ENCODE measurements around the gene CDK5. TPM values are rescaled to one million over a fixed set of nuclear protein-coding genes. Genes with fewer than 3 reads are reported as not detected.
A peak's percentile ranks its signal among the peaks of the same experiment; 100 is the strongest.

CDK5 gene
- total and polyA plus RNA-seq, 9 of the 15 experiments (the other 6 are each of a cell fraction or from before 2014, with no cell fraction given): 3.2 to 38.0 (median 27.5) TPM

DNA sequence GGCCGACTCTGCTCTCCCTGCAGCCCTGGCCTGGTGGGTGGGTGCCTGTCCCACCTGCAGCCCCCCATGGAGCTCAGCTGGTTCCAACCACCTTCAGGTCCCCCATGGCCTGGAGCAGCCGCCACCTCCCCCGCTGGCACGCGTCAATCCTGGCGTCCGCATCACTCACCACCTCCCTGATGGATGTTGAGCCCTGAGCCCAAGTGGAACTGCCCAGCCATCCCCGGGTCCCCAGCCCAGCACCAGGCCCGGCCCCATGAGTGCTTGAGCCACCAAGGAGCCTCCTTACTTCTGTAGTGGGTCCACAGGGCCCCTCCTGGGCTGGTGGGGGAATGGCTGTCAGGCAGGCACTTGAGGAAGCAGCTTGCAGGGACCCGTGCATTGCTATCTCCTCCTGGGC is 43.2 kb upstream of the CDK5 start:
- TF ChIP-seq, protein P1, sequence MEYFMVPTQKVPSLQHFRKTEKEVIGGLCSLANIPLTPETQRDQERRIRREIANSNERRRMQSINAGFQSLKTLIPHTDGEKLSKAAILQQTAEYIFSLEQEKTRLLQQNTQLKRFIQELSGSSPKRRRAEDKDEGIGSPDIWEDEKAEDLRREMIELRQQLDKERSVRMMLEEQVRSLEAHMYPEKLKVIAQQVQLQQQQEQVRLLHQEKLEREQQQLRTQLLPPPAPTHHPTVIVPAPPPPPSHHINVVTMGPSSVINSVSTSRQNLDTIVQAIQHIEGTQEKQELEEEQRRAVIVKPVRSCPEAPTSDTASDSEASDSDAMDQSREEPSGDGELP (CRISPR knock-in tag; IDR thresholded peaks at IDR 0.05; ENCODE audit: borderline replicate concordance): no peak
- TF ChIP-seq CBFA2T3 (IDR thresholded peaks at IDR 0.05) (no peak), ZNF165 (CRISPR knock-in tag; IDR thresholded peaks at IDR 0.05; ENCODE audit: borderline replicate concordance) (no peak), DMBX1 (CRISPR knock-in tag; IDR thresholded peaks at IDR 0.05; ENCODE audit: borderline replicate concordance) (no peak), ZNF707 (CRISPR knock-in tag; conservative IDR thresholded peaks at IDR 0.05) (no peak), ZNF77 (CRISPR knock-in tag; IDR thresholded peaks at IDR 0.05) (no peak), TSC22D4 (tag; IDR thresholded peaks at IDR 0.05) (no peak), STAT5B (CRISPR knock-in tag; IDR thresholded peaks at IDR 0.05) (no peak), RBM17 (IDR thresholded peaks at IDR 0.05; ENCODE audit: borderline replicate concordance, low read depth, low read length) (no peak)
- TF ChIP-seq, protein P2, sequence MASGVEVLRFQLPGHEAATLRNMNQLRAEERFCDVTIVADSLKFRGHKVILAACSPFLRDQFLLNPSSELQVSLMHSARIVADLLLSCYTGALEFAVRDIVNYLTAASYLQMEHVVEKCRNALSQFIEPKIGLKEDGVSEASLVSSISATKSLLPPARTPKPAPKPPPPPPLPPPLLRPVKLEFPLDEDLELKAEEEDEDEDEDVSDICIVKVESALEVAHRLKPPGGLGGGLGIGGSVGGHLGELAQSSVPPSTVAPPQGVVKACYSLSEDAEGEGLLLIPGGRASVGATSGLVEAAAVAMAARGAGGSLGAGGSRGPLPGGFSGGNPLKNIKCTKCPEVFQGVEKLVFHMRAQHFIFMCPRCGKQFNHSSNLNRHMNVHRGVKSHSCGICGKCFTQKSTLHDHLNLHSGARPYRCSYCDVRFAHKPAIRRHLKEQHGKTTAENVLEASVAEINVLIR (CRISPR knock-in tag; IDR thresholded peaks at IDR 0.05): no peak
- Histone ChIP-seq H3K9ac (ENCODE audit: insufficient read depth in 1 of 2, low read depth in 2 of 2, low read length in 2 of 2) (peak overlapping the region in 1 of 2 experiments; percentile 73; a peak in 2 of 4 replicates), H3K9me1 (ENCODE audit: control insufficient read depth, insufficient read depth, low read length) (peaks cover 5% of the 10 kb centered on the region), H4K20me1 (replicated peaks; ENCODE audit: control insufficient read depth, insufficient read depth, low read length) (peaks cover 50% of the 10 kb centered on the region), H3K4me3 (no peak overlapping the region), H3K4me2 (ENCODE audit: insufficient read depth, low read length) (no peak overlapping the region), H2AFZ (ENCODE audit: low read depth, low read length) (no peak overlapping the region), H3K36me3 (ENCODE audit: control insufficient read depth, insufficient read depth, low read length) (peaks cover 76% of the 10 kb centered on the region), H3K79me2 (ENCODE audit: control insufficient read depth, insufficient read depth, low read length) (peaks cover 92% of the 10 kb centered on the region), H3K27ac (ENCODE audit: extremely low read depth, low read depth, low read length) (no peak overlapping the region), H3K4me1 (replicated peaks in 1 of 2; ENCODE audit: control insufficient read depth in 2 of 2, insufficient read depth in 2 of 2, low read length in 2 of 2) (peaks cover 0 to 34% of the 10 kb centered on the region in 2 experiments; a peak in 3 of 5 replicates), H3K27me3 (ENCODE audit: control insufficient read depth in 2 of 2, insufficient read depth in 2 of 2, low read length in 2 of 2) (no peaks in the 10 kb centered on the region), H3K9me3 (replicated peaks; ENCODE audit: control insufficient read depth, insufficient read depth, low read depth, low read length) (no peaks in the 10 kb centered on the region)
- ATAC-seq (no peak; the same call in 2 of the 3 replicates), DNase-seq (ENCODE audit: extremely low read depth in 1 of 4, low spot score in 3 of 4) (no peak), FAIRE-seq (no peak)
- no TSS peak for BruUV-seq (replicated peaks)
- ChIA-PET CTCF (ENCODE audit: low intra/inter-chr PET ratio) (no interaction called here), POLR2A (no interaction called here)
- in situ Hi-C loops (cut with MboI): no loop called here
- intact Hi-C loops (cut with micrococcal nuclease): no loop called here
- 94% methylated on average over 10 of the region's 10 CpGs for WGBS (ENCODE audit: insufficient coverage, low coverage, missing lambda C conversion rate)

Measured in K562 (cell line).